ENCODE data around the gene FOXF1.

FOXF1 gene

DNA sequence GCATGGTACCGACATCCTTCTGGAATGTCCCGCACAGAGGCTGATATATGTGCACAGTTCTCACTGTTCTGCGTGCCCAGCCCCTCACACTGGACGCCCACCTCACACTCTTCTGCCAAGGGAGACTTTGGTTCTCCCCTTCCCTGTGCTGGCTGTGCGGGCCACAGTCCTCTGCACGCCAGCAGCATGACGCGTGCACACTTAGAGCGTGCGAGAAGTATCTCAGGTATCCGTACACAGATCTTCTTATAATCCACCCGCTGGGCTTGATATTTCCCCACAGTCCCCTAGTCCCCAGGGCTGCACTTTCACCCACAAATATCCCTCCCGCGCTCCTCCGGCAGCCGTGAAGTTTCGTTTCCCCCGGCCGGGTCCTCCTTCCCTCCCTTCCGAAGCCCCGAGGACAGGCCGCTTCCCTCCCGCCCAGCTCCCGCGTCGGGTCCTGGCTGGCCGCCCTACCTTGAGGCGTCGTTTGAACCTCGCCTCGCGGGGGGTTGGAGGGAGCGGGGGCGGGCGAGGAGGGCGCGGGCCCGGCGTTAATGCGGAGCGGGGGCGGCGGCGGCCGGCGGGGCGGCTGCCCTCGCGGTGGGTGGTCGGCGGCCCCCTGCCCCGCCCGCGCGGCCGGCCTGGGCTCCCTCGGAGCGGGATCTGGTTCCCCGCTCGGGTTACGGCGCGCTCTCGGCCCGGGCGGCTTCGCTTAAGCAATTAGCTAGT is 5.0 kb upstream of the FOXF1 start:
- no peak for DNase-seq

DNA sequence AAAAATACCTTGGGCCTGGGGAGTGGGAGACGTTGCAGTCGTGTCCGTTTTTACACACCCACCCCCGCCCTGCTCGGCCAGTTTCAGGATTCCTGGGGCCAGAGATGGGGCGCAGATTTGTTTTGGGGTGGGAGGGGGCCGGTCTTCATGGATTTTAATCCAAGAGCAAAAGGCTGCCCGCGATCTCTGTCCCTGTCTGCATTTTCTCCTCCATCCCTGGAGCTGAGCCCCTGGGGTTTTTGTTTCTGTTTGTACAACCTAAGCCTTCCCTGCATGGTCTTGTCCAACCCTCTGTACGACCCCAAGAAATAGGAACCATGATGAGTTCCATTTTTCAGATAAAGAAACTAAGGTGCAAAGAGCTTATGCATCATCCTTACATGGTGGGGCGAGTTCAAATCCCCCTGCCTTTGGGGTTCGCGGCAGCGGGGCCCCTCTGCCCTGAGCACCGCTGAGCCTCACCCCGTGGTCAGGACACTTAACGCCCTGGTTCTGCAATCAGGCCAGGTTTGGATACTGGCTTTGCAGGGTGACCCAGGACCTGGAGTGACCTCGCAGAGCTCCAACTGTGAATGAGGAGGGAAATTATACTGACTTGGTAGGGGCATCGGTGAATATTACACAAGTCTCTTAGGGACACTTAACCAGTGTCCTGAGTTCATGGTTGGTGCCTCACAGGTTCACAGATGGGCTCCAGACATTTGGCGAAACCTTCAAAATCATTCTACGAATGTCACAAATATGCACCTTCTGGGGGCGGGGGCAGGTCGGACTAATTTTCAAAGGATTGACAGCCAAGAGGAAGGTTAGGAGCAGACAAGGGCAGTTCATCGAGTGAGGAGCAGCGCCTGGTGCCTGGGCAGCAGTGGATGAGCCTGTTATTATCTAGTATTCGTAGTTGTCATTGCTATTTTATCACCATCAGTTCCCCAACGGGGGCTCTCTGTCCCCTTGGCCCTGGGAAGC is 4.1 kb upstream of the FOXF1 start:
- DNase-seq: no peak

- no peak for DNase-seq
Measured at GRCh38 chr16:86507173-86508027, 2.9 kb upstream of the FOXF1 start.

GRCh38 chr16:86508028-86508946 is 2.0 kb upstream of the FOXF1 start:
- DNase-seq: no peak

GRCh38 chr16:86508947-86509758 is 1.2 kb upstream of the FOXF1 start:
- no peak for DNase-seq

DNA sequence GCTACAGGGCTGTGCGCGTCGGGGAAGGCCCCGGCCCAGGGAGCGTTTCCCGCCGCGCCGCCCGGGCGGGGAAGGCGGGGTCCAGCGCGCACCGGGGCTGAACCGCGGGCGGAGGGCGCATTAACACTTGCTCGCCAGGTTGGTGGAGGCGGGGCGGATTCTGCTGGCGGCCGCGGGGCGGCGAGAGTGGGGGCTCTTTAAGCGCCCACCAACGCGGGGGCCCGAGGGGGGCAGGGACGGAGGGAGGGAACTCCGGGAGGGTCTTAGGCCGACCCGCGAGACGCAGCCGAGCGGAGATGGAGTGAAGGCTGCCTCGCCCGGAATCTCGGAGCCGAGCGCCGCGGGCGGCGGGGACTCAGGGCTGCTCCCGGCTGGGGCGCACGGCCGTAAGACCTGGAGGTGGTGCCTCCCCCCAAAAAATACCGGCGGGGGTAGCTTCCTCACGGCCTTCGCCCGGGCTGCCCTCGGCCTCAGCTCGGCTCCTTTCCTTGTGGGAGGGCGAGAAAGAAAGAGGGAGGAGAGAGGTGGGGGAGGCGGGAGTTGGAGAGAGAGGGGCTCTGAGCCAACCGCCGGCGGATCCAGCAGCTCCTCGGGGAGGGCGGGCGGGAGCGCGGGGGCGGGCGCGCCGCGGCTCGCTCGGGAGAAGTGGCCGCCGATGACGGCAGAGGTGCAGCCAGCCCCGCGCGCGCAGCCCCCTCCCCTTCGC is 415 bp upstream of the FOXF1 start:
- DNase-seq: no peak

DNA sequence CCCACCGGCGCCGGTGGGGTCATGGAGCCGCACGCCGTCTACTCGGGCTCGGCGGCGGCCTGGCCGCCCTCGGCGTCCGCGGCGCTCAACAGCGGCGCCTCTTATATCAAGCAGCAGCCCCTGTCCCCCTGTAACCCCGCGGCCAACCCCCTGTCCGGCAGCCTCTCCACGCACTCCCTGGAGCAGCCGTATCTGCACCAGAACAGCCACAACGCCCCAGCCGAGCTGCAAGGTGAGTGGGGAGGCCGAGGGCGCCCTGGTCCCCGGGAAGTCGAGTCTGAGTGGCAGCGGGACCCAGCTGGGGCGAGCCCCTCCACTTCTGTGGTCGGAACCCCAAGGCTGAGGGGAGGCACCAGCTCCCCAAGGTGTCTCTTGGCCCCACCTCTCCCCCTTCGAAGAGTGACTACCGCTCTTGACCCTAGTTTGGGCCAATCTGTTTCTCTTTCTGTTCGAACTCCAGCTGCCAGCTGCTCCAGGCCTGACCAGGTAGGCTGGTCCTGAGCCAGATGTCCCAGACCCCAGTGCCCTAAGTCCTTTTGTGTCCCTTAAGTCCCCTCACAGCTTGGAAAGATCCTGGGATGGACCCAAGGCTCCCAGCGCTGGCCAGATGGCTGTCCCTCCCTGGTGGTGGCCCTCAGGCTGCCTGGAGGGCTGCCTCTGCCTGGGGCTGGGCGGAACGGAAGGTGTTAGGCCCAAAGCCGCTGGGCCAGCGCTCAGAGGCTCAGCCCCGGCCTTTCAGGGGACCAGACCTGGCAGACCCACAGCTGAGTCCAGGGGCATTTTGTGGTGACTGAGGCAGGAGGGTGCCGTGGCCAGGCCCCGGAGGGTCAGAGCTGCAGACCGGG is 1.2 kb downstream of the FOXF1 start:
- DNase-seq: no peak

GRCh38 chr16:86512301-86512859 is 2.1 kb downstream of the FOXF1 start:
- DNase-seq: no peak

- DNase-seq: no peak
Measured at GRCh38 chr16:86512860-86513470, 2.6 kb downstream of the FOXF1 start.

DNA sequence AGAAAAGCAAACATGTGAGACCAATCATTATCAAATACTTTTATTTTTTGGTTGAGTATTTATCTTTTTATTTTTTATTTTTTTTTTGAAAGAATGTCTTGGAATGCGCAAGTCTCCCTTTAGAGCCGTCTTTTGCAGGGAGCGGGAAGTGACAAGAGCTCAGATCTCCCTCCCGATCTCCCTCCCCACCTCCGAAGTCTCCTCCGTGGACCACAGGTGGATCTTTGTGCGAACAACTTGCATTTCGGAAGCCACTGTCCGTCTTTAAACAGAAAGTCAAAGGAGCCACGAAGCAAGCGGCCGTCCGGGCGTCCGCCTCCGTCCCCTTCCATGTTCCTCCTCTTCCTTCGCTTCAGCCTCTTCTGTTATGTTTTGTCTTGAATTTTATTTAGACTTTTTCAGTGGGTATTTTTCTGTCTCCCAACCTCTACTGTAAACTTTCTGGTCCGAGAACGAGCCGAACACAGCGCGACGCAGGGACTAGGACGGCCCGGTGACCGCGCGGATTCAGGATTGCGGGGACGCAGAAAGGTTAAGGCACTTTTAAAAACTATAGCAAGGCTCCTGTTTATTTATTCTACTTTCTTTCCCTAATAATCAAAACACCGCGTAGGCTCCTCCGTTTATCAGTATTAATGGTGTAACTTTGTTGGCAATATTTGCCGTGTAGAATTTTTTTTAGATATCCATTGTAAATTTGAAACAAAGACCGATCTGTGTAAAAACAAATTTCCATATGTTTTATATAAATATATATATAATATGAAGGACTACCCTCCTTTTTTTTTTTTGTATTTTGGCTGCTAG is 3.3 kb downstream of the FOXF1 start:
- no peak for DNase-seq

- no peak for DNase-seq
Measured at GRCh38 chr16:86514481-86515376, 4.4 kb downstream of the FOXF1 start.

DNA sequence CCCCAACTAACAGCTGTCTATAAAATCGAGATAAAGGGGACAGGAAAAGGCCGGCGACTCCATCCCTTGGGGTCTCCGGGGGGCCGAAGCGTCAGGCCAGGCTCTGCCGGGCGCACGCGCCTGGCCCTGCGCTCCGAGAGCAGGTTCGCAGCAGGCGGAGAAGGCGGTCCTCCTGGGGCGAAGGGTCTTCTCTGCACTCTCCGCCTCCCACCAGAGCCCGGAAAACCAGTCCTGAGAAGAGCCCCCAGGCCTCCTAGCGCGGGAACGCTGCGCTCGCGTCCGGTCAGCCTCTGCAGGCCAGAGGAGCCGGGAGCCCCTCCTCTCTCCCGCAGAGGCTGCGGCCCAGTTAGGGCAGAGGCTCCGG is 5.1 kb downstream of the FOXF1 start:
- no peak for DNase-seq

GRCh38 chr16:86515777-86516622 is 5.7 kb downstream of the FOXF1 start:
- DNase-seq: no peak

GRCh38 chr16:86516623-86517003 is 6.3 kb downstream of the FOXF1 start:
- no peak for DNase-seq

DNA sequence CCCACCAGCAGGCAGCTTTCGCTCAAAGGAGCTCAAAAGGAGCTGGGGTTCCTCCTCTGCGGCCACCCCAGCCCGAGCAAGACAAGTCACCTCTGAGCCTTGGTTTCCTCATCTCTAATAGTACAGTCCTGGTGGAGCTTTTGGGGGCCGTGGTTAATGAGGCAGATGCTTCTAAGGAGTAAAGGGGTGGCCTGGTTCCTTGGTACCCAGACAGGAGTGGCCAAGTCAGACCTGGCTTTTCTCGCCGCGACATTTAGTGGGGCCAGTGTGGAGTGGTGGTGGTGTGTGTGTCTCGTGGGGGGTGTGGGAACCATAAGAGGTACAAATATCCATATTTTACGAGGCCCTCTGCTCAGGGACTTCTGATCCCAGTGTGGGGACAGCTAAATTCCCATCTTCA is 6.7 kb downstream of the FOXF1 start:
- no peak for DNase-seq

Data from stimulated activated CD8-positive, alpha-beta memory T cell treated with anti-CD3 and anti-CD28 coated beads, Interleukin-4, amount 100 ng/mL, for 48 hours (primary cell).